Astrocyte (in vitro differentiated cells and primary cell): ENCODE results near the gene MECP2.

Source experiments
- EZH2 ChIP-seq: IDR thresholded peaks from 2 replicates; pipeline ENCODE4 v1.6.1; 2012; ENCODE audit warnings: mild to moderate bottlenecking, low read length, inconsistent platforms; ENCODE audit not compliant: insufficient read depth
- TF ChIP-seq, protein P1 (sequence below): IDR thresholded peaks from 2 replicates; pipeline ENCODE4 v1.5.1; 2011; ENCODE audit warnings: low read depth, mild to moderate bottlenecking, inconsistent platforms, low read length, moderate library complexity; ENCODE audit not compliant: insufficient read depth

DNA sequence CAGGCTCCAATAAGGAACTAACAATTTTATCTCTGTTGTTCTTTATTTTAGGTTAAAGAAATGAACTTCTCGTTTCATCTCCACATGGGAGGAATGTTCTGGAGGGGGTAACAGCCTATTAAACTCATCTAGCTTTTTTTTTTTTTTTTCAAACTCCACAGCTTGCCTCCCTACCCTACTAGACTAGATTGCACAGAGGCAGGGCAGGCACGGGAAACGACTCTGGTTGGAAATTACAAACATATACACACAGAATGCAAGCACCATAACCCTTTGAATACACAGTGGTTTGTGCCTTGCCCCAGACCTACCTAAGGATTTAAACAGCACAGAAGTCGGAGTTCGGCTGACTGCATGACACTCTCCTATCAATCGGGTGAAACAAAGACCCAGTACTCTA lies 2.7 kb downstream of the MECP2 start:
- TF ChIP-seq, protein P1, sequence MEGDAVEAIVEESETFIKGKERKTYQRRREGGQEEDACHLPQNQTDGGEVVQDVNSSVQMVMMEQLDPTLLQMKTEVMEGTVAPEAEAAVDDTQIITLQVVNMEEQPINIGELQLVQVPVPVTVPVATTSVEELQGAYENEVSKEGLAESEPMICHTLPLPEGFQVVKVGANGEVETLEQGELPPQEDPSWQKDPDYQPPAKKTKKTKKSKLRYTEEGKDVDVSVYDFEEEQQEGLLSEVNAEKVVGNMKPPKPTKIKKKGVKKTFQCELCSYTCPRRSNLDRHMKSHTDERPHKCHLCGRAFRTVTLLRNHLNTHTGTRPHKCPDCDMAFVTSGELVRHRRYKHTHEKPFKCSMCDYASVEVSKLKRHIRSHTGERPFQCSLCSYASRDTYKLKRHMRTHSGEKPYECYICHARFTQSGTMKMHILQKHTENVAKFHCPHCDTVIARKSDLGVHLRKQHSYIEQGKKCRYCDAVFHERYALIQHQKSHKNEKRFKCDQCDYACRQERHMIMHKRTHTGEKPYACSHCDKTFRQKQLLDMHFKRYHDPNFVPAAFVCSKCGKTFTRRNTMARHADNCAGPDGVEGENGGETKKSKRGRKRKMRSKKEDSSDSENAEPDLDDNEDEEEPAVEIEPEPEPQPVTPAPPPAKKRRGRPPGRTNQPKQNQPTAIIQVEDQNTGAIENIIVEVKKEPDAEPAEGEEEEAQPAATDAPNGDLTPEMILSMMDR, result no peak
- TF ChIP-seq EZH2, result no peak
